Lower lobe of right lung (tissue), 2 donors: ENCODE results near the gene SLC35B4. TPM values are rescaled to one million over a fixed set of nuclear protein-coding genes. Genes with fewer than 3 reads are reported as not detected.

ENCODE experiments used
- ATAC-seq, 2 donors: fragments of 200-7000 bp; cut with Tn5 transposase; one replicate each; pipeline ENCODE4 v1.9.1; 2020 to 2022; ENCODE audit warnings: mild to moderate bottlenecking in 2 of 2, moderate library complexity in 2 of 2
- DNase-seq: peaks from one replicate; pipeline ENCODE4 v3.0.0-alpha.2; 2020
- H3K27ac ChIP-seq: fragments of 200-600 bp; one replicate; pipeline ENCODE4 v1.8.0; 2022
- H3K27me3 ChIP-seq: fragments of 200-600 bp; one replicate; pipeline ENCODE4 v1.8.0; 2022; ENCODE audit warnings: low read depth
- H3K36me3 ChIP-seq: fragments of 200-600 bp; one replicate; pipeline ENCODE4 v1.8.0; 2022; ENCODE audit warnings: mild to moderate bottlenecking
- H3K4me1 ChIP-seq: fragments of 200-600 bp; one replicate; pipeline ENCODE4 v1.8.0; 2022
- H3K4me3 ChIP-seq: fragments of 200-600 bp; one replicate; pipeline ENCODE4 v1.8.0; 2022; ENCODE audit warnings: mild to moderate bottlenecking
- H3K9me3 ChIP-seq: fragments of 200-600 bp; one replicate; pipeline ENCODE4 v1.8.0; 2022
- CTCF ChIP-seq: fragments of 200-600 bp; IDR thresholded peaks from one replicate; pipeline ENCODE4 v1.8.0; 2022; ENCODE audit warnings: antibody characterized with exemption, mild to moderate bottlenecking
- intact Hi-C: fragments of 100-400 bp; cut with DNase I; formaldehyde crosslinking; loops from one replicate; pipeline ENCODE4 v1.11.0; 2022
- total RNA-seq: library from RNA; stranded (reverse); fragmentation: NEBNext Ultra II Directional; extraction: Animal tissue kit (Norgen Biotek cat#: 25700); gene quantifications from one replicate; pipeline ENCODE4 v1.2.1, GENCODE V29; 2021
- donor health status: DM: no; HTN: yes; CAD: no; lungs with severe emphysema.

The SLC35B4 gene
- total RNA-seq, 1 donor from 2014 or later: 12.2 TPM

GRCh38 chr7:134331393-134331792, 14.7 kb upstream of the SLC35B4 start:
- no peaks in the 10 kb centered on the region for H3K9me3 ChIP-seq
- H3K4me1 ChIP-seq: no peaks in the 10 kb centered on the region
- DNase-seq (no peak), ATAC-seq (no peak)
- H3K27me3 ChIP-seq: no peaks in the 10 kb centered on the region
- no peak overlapping the region for H3K27ac ChIP-seq
- no peak overlapping the region for H3K4me3 ChIP-seq
- intact Hi-C loops: no loop called here
- no peaks in the 10 kb centered on the region for H3K36me3 ChIP-seq
- no peak for TF ChIP-seq CTCF

- no peak for TF ChIP-seq CTCF
- no peaks in the 10 kb centered on the region for H3K9me3 ChIP-seq
- H3K36me3 ChIP-seq: no peaks in the 10 kb centered on the region
- H3K27me3 ChIP-seq: no peaks in the 10 kb centered on the region
- no peak overlapping the region for H3K27ac ChIP-seq
- ATAC-seq (no peak), DNase-seq (no peak)
- H3K4me1 ChIP-seq: no peaks in the 10 kb centered on the region
- intact Hi-C loops: no loop called here
- no peak overlapping the region for H3K4me3 ChIP-seq
These were observed 14.2 kb upstream of the SLC35B4 start for GRCh38 chr7:134330974-134331373.

- no peak overlapping the region for H3K4me3 ChIP-seq
- intact Hi-C loops: no loop called here
- no peaks in the 10 kb centered on the region for H3K27me3 ChIP-seq
- H3K36me3 ChIP-seq: no peaks in the 10 kb centered on the region
- ATAC-seq (no peak), DNase-seq (no peak)
- H3K27ac ChIP-seq: no peak overlapping the region
- H3K9me3 ChIP-seq: no peaks in the 10 kb centered on the region
- no peaks in the 10 kb centered on the region for H3K4me1 ChIP-seq
- TF ChIP-seq CTCF: no peak
These were observed 13.1 kb upstream of the SLC35B4 start for GRCh38 chr7:134329614-134330346.

GRCh38 chr7:134328900-134329299, 12.2 kb upstream of the SLC35B4 start:
- intact Hi-C loops: no loop called here
- Histone ChIP-seq H3K9me3 (no peaks in the 10 kb centered on the region), H3K27ac (no peak overlapping the region), H3K4me3 (no peak overlapping the region), H3K27me3 (no peaks in the 10 kb centered on the region), H3K36me3 (no peaks in the 10 kb centered on the region), H3K4me1 (no peaks in the 10 kb centered on the region)
- ATAC-seq: no peak
- TF ChIP-seq CTCF: no peak
- DNase-seq: no peak

GRCh38 chr7:134327896-134328295, 11.2 kb upstream of the SLC35B4 start:
- DNase-seq (no peak), ATAC-seq (peak; percentile 64 to 68)
- H3K27ac ChIP-seq: no peak overlapping the region
- no peaks in the 10 kb centered on the region for H3K4me1 ChIP-seq
- no peaks in the 10 kb centered on the region for H3K36me3 ChIP-seq
- intact Hi-C loops: no loop called here
- no peaks in the 10 kb centered on the region for H3K9me3 ChIP-seq
- TF ChIP-seq CTCF: peak; percentile 35
- no peaks in the 10 kb centered on the region for H3K27me3 ChIP-seq
- H3K4me3 ChIP-seq: no peak overlapping the region
